ENCODE measurements around the gene GSC2.
"Not testable (repeated sequence)": the region's sequence is repeated elsewhere in the genome, so short reads cannot be mapped to it uniquely, and the experiment has no call there.

Gene GSC2

DNA sequence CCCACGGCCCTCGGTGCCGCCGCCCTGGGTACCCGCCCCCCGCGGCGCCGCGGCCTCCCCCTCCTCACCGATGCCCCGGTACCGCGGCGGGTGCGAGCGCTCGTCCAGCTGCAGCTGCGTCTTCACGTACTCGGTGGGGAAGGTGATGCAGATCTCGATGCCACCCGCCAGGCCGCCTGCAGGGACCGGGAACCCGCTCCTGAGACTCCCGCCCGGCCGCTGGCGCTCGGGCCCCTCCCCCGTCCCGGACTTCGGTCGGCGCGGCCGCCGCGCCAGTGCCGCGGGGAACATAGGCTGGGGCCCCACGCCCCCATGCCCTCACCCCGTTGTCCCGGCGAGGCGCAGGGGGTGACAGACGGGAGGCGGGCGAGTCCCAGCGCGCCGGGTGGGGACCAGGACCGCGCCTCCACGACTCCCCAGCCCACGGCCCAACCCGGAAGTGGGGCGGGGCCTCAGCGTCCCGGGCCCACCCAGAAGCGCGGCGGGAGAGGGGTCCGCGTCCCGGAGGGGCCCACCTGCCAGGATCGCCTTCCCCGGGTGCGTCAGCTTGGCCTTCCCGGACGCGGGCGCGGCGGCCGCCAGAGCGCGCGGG, 28.1 kb upstream of the GSC2 start:
- no peak for DNase-seq (ENCODE audit: low spot score)

DNA sequence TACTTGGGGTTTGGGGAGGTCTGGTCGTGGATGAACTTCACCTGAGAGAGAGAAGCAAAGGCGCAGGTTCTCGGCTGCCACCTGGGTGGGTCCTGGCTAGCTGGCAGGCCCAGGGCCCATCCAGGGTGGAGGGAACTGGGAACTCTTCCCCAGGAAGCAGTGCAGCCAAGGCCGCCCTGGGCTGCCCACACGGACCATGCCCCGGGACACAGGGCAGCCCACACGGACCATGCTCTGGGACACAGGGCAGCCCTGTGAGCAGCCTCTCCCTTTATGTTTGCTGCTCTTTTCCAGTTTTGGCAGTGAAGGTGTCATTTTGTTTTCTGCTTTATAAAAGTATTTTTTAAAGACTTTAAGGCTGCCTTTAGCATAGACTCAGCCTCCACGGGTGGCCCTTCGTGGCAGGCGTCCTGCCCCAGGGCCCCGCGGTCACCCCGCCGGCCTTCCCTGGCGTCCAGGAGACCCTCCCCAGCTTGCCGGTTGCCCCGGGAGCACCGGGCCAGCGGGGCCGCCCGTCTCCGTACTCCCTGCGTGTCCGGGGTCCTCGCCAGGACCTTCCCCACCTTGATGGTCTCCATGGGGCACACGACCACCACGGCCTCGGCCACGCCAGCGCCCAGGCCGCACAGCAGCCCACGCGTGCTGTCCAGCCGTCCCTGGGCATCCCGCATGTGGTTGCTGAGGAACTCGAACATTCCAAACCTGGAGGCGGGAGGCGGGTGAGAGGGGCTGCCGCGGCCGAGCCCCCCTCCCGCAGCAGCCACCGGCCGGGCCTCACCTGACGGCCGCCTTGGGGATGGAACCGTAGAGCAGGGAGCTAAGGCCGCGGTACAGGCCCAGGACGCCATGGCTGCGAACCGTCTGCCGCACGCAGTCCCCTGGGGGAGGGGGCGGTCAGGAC, 27.3 kb upstream of the GSC2 start:
- no peak for DNase-seq (ENCODE audit: low spot score)

DNA sequence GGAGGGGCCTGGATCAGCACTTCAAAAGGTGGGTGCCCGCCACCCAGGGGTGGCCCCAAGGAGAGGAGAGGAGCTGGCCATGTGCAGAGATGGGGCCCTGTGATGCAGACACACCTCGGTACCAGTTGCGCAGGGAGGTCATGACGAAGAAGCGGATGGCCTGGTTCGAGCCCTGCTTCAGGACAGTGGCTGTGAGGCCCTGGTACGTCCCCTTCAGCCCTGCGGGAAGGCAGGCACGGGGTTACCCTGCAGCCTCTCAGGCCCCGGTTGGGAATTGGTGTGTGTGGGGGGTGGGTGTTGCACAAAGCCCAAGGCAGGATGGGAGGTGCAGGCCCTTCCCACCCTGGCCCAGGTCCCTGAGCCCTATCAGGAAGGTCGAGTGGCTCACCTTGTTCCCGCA, 26.6 kb upstream of the GSC2 start:
- no peak for DNase-seq (ENCODE audit: low spot score)

DNA sequence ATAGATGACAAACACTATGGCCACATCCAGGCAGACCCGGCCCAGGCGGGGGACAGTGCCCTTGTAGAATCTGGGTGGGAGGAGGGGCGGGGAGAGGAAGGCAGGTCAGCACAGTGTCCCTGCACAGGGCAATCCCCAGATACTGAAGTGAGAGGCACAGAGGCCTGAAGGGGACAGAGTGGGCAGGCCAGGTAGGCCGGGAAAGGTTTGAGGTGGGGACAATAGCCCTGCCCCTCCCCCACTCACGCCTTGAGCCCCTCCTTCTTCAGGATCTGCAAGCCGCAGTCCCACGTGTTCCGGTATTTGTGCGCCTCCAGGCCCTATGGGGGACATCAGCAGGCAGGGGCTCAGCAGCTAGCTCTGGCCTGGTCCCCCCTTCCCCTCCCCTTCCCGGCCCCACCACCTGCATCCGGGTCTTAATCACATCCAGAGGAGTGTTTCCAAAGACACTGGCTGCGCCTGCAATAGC, 26.1 kb upstream of the GSC2 start:
- DNase-seq (ENCODE audit: low spot score) = peak; percentile 38

DNA sequence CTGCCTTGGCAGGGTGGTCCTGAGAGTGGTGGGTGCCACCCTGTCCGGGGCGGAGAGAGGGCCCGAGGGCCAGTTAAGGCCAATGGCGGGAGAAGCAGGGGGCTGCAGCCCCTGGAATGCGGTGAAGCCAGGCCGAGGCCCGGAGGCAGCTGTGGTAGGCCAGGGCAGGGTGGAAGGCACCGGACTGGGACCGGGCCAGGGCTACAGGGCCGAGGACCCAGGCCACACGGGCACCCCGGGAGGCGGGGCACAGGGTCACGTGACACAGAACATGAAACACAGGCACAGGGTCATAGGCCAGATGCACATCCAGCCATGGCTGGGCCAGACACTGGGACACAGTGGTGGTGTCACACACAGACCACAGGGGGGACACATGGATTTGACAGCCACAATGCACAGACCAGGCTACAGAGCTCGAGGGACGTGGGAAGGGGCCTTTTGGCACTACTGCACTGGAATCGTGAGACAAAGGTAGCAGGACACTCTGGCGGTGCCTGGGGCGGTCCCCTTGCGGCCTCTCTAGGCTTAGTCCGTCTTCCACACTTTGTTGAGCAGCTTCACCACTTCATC, 25.6 kb upstream of the GSC2 start:
- DNase-seq (ENCODE audit: low spot score) = peak; percentile 36

DNA sequence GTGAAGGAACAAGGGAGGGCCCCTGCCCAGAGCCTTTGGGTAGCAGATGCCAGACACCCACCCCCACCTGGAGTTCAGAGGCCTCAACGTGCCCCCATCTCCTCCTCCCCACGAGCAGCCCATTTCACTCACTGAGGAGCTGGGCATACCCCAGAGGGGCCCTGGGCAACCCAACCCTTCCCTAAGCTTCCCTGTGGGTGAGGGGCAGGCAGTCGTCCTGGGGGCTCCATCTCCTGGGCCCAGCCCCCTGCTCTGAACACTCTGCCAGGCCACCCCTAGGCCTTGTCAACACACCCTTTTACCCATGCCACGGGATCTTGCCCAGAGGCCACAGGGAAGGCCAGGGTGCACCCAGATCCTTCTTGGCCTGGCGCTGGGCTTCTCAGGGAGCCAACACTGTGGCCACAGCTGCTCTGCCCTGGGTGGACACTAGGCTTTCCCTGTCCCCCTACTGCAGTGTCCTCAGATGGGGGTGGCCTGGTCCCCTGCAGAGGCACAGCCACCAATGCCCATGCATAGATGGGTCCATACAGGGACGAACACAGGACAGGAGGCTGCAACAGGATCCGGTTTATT, 25.0 kb upstream of the GSC2 start:
- DNase-seq (ENCODE audit: low spot score) = no peak

DNA sequence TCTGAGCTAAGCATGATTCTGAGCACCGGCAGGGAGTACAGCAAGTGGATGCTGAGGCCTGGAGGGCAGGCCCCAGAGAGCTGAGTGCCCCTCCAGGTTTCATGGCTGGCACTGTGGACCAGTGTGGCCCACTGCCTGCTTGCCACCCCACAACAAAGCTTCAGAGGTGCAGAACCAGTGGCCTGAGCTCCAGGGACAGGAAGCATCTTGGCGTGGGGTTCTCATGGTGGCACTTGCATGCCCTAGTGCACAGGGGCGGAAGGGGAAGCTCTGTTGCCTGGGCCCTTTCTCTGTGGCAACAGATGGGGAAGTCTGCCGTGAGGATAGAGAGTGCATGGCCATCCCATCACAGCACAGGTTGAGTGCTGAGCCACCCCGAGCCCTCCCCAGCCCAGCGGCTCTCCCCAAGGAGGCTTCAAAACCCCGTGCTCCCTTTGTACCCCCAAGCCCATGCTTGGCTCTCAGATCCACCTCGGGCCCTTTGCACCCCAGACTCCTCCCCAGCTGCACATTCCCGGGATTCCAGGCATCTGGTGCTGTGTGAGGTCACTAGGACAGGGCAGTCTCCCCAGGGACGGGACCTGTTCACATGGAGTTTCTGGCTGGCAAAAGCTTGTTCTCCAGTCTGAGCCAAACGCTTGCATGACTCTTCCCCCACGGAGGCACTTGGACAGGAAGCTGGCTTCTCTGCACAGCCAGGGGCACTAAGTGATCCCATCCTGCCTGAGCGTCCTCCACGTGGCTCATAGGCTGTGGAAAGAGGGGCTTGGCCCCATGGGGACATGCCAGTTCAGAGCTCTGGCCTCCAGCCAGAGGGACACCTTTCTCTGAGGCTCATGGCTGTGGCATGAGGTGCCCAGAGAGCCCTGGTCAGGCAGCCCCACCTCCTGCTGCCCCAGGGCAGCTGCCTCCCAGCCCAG, 24.3 kb upstream of the GSC2 start:
- DNase-seq (ENCODE audit: low spot score) = peak; percentile 58

DNA sequence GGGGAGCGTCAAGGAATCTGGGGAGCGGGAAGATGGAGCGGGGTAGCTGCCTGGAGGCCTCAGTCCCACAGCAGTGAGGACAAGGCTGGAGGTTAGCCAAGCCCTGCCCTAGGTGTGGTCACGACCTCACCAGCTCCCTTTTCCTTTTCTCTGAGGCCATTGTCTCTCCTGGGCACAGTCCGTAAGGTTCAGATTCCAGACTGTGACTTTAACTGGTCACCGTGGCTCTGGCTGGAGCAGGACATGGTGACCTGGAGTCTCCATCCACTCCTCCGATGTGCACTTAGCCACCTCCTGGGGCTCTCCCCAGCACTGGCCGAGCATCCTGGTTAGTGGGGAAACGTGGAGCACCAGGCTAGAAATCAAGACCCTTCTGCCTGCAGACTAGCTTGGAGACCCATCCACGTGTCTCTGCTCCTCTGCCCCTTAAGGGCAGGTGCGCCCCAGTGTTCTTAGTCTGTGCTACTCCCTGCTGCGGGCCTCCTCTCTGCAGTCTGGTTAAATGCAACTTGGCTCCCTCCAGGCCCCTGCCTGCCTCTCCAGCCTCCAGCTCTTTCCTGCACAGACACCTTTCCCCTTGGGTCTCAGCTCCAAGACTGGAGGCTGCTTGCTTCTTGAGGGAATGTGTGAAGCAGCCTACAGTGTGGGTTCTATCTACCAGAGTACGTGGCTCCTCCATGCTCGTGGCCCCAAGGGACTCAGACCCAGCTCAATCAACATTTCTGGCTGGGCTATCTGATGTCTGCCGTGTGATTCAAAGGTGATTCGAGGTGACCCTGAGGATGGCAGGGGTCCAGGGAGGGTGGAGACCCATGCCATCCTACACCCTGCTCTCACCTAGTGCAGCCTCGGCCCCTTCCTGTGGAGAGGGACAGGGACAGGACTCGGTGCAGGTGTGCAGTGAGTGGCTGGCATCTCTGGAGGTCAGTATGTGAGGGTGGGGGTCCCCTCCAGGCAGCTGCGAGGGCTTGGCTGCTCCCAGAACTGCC, 23.2 kb upstream of the GSC2 start:
- no peak for DNase-seq (ENCODE audit: low spot score)

DNA sequence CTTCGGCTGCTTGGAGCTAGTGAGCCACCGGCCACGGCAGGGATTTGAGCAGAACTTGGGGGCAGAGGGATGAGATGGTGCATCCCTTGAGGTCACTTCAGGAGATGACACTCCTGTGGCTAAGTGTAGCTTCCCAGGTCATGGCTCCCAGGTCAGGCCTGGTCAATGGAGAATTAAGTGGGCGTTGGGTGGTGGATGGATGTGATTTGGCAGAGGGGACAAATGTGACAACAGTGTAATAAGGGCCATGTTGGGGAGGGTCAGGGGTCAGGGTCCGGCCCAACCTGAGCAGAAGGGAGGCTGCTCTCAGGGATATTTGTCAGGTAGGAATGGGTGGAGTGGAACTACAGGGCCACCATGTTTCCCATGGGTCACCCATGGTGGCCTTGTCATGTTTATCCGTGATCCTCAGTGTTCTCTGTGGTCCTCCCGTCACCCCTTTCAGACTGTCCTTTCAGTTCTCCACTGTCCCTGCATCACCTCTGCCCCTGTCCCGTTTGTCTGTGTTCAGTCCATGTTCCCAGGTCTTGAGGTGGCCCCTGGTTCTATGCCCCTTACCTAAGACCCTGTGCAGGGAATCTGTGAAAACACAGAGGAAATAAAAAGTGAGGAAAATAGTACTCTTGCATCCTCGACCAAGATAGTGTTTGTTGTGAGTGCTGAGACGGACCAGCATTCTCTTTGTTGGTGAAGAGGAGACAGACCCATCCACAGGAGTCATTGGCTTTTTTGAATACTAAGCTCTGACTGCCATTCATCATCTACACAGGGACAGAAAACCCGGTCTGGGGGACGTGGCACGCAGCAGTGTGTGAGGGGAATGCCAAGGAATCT, 22.3 kb upstream of the GSC2 start:
- DNase-seq (ENCODE audit: low spot score) = no peak

DNA sequence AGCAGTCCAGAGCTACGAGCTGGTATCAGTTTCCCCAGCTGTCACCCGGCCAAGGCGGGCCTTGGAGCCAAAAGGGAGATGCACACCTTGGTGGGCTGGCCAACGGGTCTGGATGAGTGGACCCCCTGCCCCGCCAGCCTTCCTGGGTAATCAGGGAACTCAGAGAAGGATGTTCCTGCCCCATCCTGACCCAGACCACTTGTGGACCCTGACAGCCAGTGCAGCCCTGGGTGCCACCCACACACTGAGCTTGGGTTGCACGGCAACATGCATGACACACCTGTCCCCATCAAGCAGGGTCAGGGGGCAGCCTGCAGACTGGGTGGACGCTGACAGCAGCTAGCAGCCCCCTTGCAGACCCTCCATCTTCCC, 19.8 kb upstream of the GSC2 start:
- no peak for DNase-seq (ENCODE audit: low spot score)

DNA sequence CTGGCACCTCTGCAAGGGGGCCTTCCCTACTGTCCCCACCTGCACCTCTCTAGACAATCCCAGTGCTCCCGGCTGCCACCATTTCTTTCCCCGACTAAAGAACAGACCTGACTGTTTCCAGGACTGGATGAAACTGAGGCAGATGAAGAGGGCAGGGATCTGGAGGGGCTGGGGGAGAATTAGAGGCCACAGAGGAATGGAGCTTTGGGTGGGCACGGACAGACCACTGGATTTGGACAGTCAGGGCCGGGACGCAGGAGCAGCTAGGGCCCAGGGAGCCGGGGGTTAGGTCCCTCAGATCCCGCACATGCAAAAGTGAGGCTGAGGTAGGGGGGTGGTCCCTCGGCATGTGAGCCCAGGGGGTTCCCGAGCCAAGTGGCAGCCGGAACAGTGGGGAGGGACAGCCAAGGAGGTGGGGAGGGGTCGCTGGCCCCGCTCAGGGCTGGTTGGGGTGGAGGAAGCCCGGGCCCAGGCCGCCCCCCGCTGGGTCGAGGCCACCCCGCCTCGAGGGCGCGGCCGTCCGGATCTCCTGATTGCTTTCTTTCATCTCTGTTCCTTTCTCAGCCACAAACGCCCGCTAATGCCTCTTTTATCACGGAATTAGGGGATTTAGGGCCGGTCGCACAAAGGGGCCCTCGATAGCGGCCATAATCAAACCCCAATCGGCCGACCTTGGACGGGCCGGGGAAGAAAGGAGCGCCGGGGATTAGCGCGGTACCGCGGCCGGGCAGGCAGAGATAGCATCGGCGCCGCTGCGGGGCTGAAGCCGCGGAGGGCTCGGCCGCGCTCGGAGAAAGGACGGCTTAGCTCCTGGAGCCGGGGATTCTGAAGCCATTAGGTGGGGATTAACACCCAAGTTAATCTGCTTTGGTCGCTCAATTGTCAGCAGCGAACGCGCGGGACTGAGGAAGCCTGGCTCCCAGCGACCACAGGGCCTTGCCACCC, 19.2 kb upstream of the GSC2 start:
- no peak for DNase-seq (ENCODE audit: low spot score)

DNA sequence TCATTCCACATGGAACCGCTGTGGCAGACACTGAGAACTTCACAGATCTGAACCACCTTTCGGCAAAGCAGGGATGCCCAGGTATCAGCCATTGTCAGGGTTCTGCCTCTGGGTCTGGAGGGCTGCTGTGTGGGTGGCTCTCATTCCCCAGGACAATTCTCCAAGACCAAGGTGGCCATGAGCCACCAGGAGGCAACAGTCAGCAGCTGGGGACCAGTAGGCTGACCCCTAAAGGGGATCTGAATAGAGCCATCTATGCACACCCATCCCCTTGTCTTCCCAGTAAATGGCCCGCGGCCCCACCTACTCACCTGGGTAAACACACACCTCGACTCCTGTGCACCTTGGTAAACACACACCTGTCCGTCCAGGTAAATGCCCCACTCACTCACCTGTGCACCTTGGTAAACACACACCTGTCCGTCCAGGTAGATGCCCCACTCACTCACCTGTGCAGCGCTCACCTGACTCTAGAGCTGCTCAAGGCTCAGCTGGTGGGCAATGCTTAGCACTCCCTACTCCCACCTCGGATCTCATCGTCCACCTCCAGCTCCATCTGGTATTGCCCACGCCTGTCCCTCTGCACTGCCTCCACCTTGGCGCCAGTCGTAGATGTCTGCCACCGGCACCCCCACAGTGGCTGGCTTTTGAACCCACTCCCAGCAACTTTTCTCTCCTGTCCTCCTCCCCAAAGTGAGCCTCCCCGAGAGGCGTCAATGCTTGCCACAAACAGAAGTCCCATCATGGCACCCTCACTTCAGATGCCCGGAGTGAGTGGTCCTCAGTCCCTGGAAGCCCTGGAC, 18.2 kb upstream of the GSC2 start:
- DNase-seq (ENCODE audit: low spot score) = no peak

DNA sequence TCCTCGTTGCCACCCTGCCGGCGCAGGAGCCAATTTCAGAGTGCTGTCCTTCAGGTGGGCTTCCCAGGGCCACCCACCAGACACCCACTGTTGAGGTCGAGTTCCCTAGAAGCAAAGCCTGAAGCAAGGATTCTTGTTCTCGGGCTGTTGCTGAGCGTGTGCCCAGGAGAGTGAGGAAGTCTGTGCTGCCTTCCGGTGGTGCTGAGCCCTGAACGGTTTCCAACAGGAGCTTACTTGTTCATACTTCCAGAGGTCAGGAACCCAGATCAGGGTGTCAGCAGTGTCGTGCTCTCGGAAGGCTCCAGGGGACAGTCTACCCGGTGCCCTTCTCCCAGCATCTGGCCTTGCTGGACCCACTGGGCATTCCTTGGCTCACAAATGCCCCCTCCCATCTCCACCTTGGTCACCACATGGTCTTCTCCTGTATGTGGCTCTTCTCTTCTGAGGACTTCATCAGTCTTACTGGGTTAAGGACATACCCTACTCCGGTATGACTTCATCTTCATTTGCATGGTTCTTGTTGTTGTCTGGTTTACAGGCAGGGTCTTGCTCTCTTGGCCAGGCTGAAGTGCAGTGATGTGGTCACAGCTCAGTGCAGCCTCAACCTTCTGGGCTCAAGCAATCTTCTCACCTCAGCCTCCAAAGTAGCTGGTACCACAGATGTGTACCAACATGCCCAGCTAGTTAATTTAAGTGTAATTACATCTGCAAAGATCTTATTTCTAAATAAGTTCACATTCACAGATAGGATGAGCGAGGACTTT, 17.2 kb upstream of the GSC2 start:
- no peak for DNase-seq (ENCODE audit: low spot score)

DNA sequence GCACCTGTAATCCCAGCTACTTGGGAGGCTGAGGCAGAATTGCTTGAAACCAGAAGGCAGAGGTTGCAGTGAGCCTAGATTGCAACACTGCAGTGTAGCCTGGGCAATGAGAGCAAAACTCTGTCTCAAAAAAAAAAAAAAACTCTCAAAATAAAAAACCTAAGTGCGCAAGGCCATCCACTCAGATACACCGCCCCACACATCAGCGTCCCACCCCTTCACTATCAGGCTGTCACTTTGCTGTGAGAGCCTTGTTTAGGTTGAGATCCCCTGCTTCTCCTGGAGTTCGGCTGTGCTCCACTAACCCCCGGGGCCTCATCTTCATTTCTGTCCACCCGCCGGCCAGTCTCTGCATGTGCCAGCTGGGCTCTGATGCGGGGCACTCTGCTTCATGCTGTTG, 16.3 kb upstream of the GSC2 start:
- no peak for DNase-seq (ENCODE audit: low spot score)

DNA sequence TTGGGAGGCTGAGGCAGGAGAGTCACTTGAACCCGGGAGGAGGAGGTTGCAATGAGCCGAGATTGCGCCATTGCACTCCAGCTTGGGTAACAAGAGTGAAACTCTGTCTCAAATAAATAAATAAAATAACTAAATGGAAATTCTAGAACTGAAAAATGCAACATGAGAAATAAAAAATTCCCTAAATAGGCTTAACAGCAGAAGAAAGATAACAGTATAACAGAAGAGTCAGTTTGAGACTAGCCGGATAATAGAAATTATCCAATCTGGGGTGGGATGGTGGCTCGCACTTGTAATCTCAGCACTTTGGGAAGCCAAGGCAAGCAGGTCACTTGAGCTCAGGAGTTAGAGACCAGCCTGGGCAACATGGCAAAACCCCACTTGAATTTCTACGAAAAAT, 14.3 kb upstream of the GSC2 start:
- no peak for DNase-seq (ENCODE audit: low spot score)

DNA sequence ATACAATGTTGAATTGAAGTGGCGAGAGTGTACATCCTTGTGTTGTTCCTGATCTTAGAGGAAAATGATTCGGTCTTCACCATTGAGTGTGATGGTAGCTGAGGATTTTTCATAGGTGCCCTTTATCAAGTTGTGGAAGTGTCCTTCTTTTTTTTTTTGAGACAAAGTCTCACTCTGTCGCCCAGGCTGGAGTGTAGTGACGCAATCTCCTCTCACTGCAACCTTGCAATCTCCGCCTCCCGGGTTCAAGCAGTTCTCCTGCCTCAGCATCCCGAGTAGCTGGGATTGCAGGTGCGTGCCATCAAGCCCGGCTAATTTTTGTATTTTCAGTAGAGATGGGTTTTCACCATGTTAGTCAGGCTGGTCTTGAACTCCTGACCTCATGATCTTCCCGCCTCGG, 8.6 kb upstream of the GSC2 start:
- not testable (repeated sequence) for DNase-seq (ENCODE audit: low spot score)

DNA sequence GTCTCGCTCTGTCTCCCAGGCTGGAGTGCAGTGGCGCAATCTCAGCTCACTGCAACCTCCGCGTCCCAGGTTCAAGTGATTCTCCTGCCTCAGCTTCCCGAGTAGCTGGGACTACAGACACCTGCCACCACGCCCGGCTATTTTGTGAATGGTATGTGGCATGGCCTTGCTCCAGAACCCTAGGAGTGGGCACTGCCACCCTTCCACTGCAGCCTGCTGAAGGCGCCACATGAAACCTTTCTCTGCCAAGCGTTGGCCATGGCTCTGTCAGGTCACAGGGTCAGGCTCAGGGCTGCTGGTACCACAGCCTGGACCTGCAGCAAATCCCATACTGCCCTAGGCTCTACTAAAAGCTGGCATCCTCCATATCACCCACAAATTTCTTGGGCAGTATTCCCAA, 6.0 kb upstream of the GSC2 start:
- not testable (repeated sequence) for DNase-seq (ENCODE audit: low spot score)
